Epithelial cell of prostate (primary cell): ENCODE results near the gene CDPF1.
"Not testable (repeated sequence)": the region's sequence is repeated elsewhere in the genome, so short reads cannot be mapped to it uniquely, and the experiment has no call there.

Experiments
- DNase-seq: peaks from one replicate; pipeline ENCODE4 v3.0.0-alpha.2; 2011; ENCODE audit warnings: low read depth, low spot score
- H3K27ac ChIP-seq: fragments of 450-650 bp; 2 replicates; pipeline ENCODE4 v1.5.1; 2017; ENCODE audit warnings: mild to moderate bottlenecking

Gene CDPF1

GRCh38 chr22:46230262-46230901, 19.7 kb downstream of the CDPF1 start:
- DNase-seq: no peak
- no peak overlapping the region for H3K27ac ChIP-seq

GRCh38 chr22:46229701-46230100, 20.4 kb downstream of the CDPF1 start:
- DNase-seq: no peak
- no peak overlapping the region for H3K27ac ChIP-seq

- no peak for DNase-seq
Measured at GRCh38 chr22:46226577-46226976, 23.5 kb downstream of the CDPF1 start.

GRCh38 chr22:46225631-46226030, 24.5 kb downstream of the CDPF1 start:
- H3K27ac ChIP-seq: no peak overlapping the region
- DNase-seq: no peak

More at GRCh38 chr22:46226577-46226976, 23.5 kb downstream of the CDPF1 start:
- no peak overlapping the region for H3K27ac ChIP-seq

- no peak for DNase-seq
- H3K27ac ChIP-seq: no peak overlapping the region
Measured at GRCh38 chr22:46224898-46225290, 25.2 kb downstream of the CDPF1 start.

- DNase-seq: no peak
Measured at GRCh38 chr22:46224044-46224897, 25.8 kb downstream of the CDPF1 start.

GRCh38 chr22:46220921-46221320, 29.2 kb downstream of the CDPF1 start:
- H3K27ac ChIP-seq: no peak overlapping the region
- no peak for DNase-seq

More at GRCh38 chr22:46224044-46224897, 25.8 kb downstream of the CDPF1 start:
- no peak overlapping the region for H3K27ac ChIP-seq

- DNase-seq: no peak
- no peak overlapping the region for H3K27ac ChIP-seq
Measured at GRCh38 chr22:46219636-46220035, 30.5 kb downstream of the CDPF1 start.

- no peak overlapping the region for H3K27ac ChIP-seq
- no peak for DNase-seq
Measured at GRCh38 chr22:46214616-46215015, 35.5 kb downstream of the CDPF1 start.

- H3K27ac ChIP-seq: no peak overlapping the region
- no peak for DNase-seq
Measured at GRCh38 chr22:46214149-46214548, 35.9 kb downstream of the CDPF1 start.

GRCh38 chr22:46213052-46213451, 37.0 kb downstream of the CDPF1 start:
- no peak overlapping the region for H3K27ac ChIP-seq
- no peak for DNase-seq

GRCh38 chr22:46212195-46212594, 37.9 kb downstream of the CDPF1 start:
- H3K27ac ChIP-seq: no peak overlapping the region
- DNase-seq: no peak

GRCh38 chr22:46209262-46209661, 40.8 kb downstream of the CDPF1 start:
- DNase-seq: no peak
- H3K27ac ChIP-seq: no peak overlapping the region

GRCh38 chr22:46203601-46203980, 46.5 kb downstream of the CDPF1 start:
- no peak for DNase-seq

GRCh38 chr22:46202897-46203600, 47.0 kb downstream of the CDPF1 start:
- DNase-seq: no peak
- H3K27ac ChIP-seq: no peak overlapping the region

More at GRCh38 chr22:46203601-46203980, 46.5 kb downstream of the CDPF1 start:
- H3K27ac ChIP-seq: no peak overlapping the region

- no peak overlapping the region for H3K27ac ChIP-seq
- DNase-seq: no peak
Measured at GRCh38 chr22:46201059-46201757, 48.9 kb downstream of the CDPF1 start.

GRCh38 chr22:46198806-46199205, 51.3 kb downstream of the CDPF1 start:
- not testable (repeated sequence) for H3K27ac ChIP-seq, DNase-seq

- H3K27ac ChIP-seq: no peak overlapping the region
- no peak for DNase-seq
Measured at GRCh38 chr22:46198274-46198673, 51.8 kb downstream of the CDPF1 start.

- H3K27ac ChIP-seq: no peak overlapping the region
- DNase-seq: no peak
Measured at GRCh38 chr22:46196278-46196677, 53.8 kb downstream of the CDPF1 start.

- no peak for DNase-seq
- no peak overlapping the region for H3K27ac ChIP-seq
Measured at GRCh38 chr22:46195487-46196165, 54.5 kb downstream of the CDPF1 start.
